GM20000 (cell line): ENCODE measurements around the gene JADE3.
"Not testable (repeated sequence)": the region's sequence is repeated elsewhere in the genome, so short reads cannot be mapped to it uniquely, and the experiment has no call there.

Experiments used
- DNase-seq: peaks from one replicate; pipeline ENCODE4 v3.0.0; 2012; ENCODE audit warnings: low spot score
- TF ChIP-seq, protein P1 (sequence below): IDR thresholded peaks from 2 replicates; pipeline ENCODE4 v1.5.1; 2012; ENCODE audit warnings: mild to moderate bottlenecking, control low read depth; ENCODE audit errors: extremely low read depth, missing control alignments

Gene JADE3

DNA sequence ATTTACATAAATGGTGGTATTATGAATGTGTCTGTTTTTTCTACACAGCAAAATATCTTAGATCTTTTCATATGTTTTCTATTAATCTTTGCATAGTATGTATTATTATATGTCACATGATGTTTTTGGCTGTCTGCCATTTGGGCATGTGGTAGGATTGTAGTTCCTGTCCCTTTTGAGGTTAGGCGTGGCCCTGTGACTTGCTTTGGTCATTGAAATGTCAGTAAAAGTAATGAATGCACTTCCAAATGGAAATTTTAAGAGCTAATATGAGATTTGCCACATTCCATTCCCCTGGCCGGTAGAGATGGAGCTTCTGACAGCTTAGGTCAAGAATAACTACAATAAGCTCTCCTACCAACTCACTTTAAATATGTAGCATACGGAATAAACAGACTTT lies 45.1 kb downstream of the JADE3 start:
- TF ChIP-seq, protein P1, sequence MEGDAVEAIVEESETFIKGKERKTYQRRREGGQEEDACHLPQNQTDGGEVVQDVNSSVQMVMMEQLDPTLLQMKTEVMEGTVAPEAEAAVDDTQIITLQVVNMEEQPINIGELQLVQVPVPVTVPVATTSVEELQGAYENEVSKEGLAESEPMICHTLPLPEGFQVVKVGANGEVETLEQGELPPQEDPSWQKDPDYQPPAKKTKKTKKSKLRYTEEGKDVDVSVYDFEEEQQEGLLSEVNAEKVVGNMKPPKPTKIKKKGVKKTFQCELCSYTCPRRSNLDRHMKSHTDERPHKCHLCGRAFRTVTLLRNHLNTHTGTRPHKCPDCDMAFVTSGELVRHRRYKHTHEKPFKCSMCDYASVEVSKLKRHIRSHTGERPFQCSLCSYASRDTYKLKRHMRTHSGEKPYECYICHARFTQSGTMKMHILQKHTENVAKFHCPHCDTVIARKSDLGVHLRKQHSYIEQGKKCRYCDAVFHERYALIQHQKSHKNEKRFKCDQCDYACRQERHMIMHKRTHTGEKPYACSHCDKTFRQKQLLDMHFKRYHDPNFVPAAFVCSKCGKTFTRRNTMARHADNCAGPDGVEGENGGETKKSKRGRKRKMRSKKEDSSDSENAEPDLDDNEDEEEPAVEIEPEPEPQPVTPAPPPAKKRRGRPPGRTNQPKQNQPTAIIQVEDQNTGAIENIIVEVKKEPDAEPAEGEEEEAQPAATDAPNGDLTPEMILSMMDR, result no peak

GRCh38 chrX:46959101-46959500 lies 46.9 kb downstream of the JADE3 start:
- DNase-seq, result no peak
- TF ChIP-seq, protein P1, result no peak

More for the DNA sequence above, 45.1 kb downstream of the JADE3 start:
- no peak for DNase-seq

DNA sequence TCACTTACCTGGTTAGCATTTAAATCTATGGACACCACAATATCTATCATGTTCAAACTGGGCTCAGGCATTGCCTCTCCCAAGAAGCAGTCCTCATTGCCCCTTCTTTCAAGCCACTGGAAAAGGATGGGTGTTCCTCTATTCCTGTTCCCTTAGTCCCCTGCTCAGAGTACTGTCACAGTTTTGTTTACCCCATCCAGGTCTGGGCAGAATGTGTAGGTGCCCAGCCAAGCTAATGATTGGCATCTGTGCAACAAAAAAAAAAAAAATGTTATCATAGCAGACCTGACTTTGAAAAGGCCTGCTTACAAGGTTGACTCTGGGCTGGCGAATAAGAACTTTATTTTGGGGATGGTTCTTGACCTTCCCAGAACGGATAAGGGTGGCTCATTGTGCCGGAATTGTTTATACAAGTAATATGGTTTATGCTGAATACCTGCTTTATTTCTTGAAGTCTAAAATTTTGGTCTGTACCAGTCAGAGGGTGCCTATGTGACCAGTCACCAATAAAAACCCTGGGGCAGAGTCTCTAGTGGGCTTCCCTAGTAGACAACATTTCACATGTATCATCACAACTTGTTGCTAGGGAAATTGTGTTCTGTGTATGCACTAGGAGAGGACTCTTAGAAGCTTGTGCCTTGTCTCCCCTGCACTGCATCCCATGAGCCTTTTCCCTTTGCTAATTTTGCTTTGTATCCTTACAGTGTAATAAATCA lies 47.9 kb downstream of the JADE3 start:
- no peak for DNase-seq
- TF ChIP-seq, protein P1, result no peak

- TF ChIP-seq, protein P1, result no peak
- DNase-seq, result no peak
These were observed 48.9 kb downstream of the JADE3 start for GRCh38 chrX:46961097-46961496.

- TF ChIP-seq, protein P1, result no peak
- no peak for DNase-seq
These were observed 49.5 kb downstream of the JADE3 start for GRCh38 chrX:46961574-46962283.

DNA sequence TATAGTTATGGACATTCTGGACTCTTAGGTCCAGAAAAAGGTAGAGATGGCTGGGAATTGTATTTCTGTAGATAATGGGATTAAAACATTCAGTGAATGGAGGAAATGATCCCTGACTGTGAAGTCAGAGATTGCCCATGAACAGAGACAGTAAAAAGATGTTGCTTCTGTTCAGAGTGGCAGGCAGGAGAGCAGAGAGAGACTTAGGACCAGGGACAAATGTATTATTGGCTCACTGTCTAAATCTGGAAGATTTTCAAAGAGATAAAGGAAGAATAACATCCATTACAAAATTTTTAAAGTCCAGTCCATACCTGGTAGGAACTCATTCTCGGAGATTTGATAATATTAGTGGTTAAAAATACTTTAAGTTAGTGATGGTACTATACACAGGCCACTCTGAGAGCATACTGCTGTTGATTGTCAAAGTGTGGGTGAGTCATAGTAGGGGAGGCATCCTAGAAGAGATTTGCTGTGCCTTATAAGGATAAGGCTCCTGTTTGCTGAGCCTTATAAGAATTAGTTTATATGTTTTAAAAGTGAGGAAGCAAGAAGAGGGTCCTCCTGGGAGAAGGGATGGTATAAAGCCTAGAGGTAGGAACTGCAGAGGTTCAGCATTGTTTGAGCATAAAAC lies 53.0 kb downstream of the JADE3 start:
- no peak for DNase-seq
- TF ChIP-seq, protein P1, result no peak

DNA sequence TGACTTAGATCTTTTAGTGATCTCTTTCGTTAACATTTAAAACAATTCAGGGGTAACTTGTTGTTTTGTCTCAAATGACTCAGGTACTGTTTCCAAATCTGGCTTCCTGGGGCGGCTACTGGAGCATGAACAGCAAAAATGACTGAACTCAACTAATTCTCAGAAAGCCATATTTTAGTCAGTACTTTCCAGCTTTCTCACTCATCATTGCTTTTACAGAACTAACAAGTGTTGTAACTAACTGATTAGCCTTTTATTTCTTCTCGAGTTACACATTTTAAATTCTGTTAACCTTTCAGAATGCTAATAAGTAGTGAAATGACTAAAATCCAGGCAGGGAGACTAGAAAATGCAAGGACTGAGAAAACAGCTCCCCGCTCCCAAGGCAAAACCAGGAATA lies 55.3 kb downstream of the JADE3 start:
- TF ChIP-seq, protein P1, result no peak

GRCh38 chrX:46977046-46977445 lies 64.8 kb downstream of the JADE3 start:
- not testable (repeated sequence) for DNase-seq

More for the DNA sequence above, 55.3 kb downstream of the JADE3 start:
- no peak for DNase-seq
